Activated B cell treated with CpG ODN at 0.5 μM for 24 hours (primary cell): Measurements from ENCODE around the gene PRRX1. TPM values are rescaled to one million over a fixed set of nuclear protein-coding genes. Genes with fewer than 3 reads are reported as not detected.

Source experiments
- ATAC-seq: fragments of 200-7000 bp; cut with Tn5 transposase; one replicate; pipeline ENCODE4 v1.10.0; 2021; ENCODE audit warnings: low read depth, mild to moderate bottlenecking, moderate library complexity
- CTCF ChIA-PET: fragments of 350-600 bp; sonication (Branson Sonifier 250); formaldehyde crosslinking; loops from one replicate; lab custom pipeline; 2021; ENCODE audit warnings: antibody characterized with exemption; lab: Charles Lee
- POLR2A ChIA-PET: fragments of 350-600 bp; sonication (Branson Sonifier 250); formaldehyde crosslinking; loops from one replicate; lab custom pipeline; 2021; ENCODE audit warnings: antibody characterized with exemption; lab: Charles Lee
- DNase-seq: peaks from one replicate; pipeline ENCODE4 v3.0.0; 2022
- H3K27ac Mint-ChIP-seq: one replicate; pipeline ENCODE4 v1.8.0; 2020; ENCODE audit warnings: mixed read lengths
- H3K27me3 Mint-ChIP-seq: one replicate; pipeline ENCODE4 v1.8.0; 2021; ENCODE audit warnings: mixed read lengths
- H3K36me3 Mint-ChIP-seq: one replicate; pipeline ENCODE4 v1.8.0; 2021; ENCODE audit warnings: low read depth, mixed read lengths
- H3K4me1 Mint-ChIP-seq: one replicate; pipeline ENCODE4 v1.8.0; 2021; ENCODE audit warnings: mixed read lengths
- H3K4me3 Mint-ChIP-seq: one replicate; pipeline ENCODE4 v1.8.0; 2020; ENCODE audit warnings: mild to moderate bottlenecking, mixed read lengths
- H3K9me3 Mint-ChIP-seq: one replicate; pipeline ENCODE4 v1.8.0; 2020; ENCODE audit warnings: mixed read lengths
- CTCF ChIP-seq: fragments of 200-600 bp; IDR thresholded peaks from one replicate; pipeline ENCODE4 v1.8.0; 2022; ENCODE audit warnings: antibody characterized with exemption, mild to moderate bottlenecking
- intact Hi-C: fragments of 100-400 bp; cut with micrococcal nuclease; formaldehyde crosslinking; loops from one replicate; pipeline ENCODE4 v1.15.1; 2024
- total RNA-seq: library from RNA; stranded (reverse); gene quantifications from 2 replicates; pipeline ENCODE4 v1.2.3, GENCODE V29; 2022

Gene PRRX1
- total RNA-seq, 1 donor from 2014 or later = not detected

- no peak for TF ChIP-seq CTCF
- peaks cover 39% of the 10 kb centered on the region for H3K27me3 Mint-ChIP-seq
- no peak overlapping the region for H3K4me3 Mint-ChIP-seq
- no peak for DNase-seq
- ChIA-PET CTCF (no interaction called here), POLR2A (no interaction called here)
- intact Hi-C loops = no loop called here
- H3K36me3 Mint-ChIP-seq = no peaks in the 10 kb centered on the region
- no peak for ATAC-seq
- no peak overlapping the region for H3K27ac Mint-ChIP-seq
- H3K4me1 Mint-ChIP-seq = no peaks in the 10 kb centered on the region
- no peaks in the 10 kb centered on the region for H3K9me3 Mint-ChIP-seq
Measured at GRCh38 chr1:170674239-170674638, 10.3 kb downstream of the PRRX1 start.

GRCh38 chr1:170674986-170675385 lies 11.1 kb downstream of the PRRX1 start:
- DNase-seq (no peak), ATAC-seq (no peak)
- Mint-ChIP-seq H3K27ac (no peak overlapping the region), H3K36me3 (no peaks in the 10 kb centered on the region), H3K4me1 (no peaks in the 10 kb centered on the region), H3K27me3 (peaks cover 33% of the 10 kb centered on the region), H3K4me3 (no peak overlapping the region), H3K9me3 (no peaks in the 10 kb centered on the region)
- intact Hi-C loops = no loop called here
- CTCF ChIA-PET = no interaction called here
- TF ChIP-seq CTCF = no peak
- POLR2A ChIA-PET = no interaction called here

GRCh38 chr1:170675865-170676264 lies 11.9 kb downstream of the PRRX1 start:
- H3K9me3 Mint-ChIP-seq = no peaks in the 10 kb centered on the region
- H3K36me3 Mint-ChIP-seq = no peaks in the 10 kb centered on the region
- DNase-seq = no peak
- ATAC-seq = no peak
- no peak for TF ChIP-seq CTCF
- no peaks in the 10 kb centered on the region for H3K4me1 Mint-ChIP-seq
- no peak overlapping the region for H3K4me3 Mint-ChIP-seq
- ChIA-PET POLR2A (no interaction called here), CTCF (interaction anchor here (1.0 kb wide), 1 partner anchor 13 kb away, joined by 3 read pairs; no protein-coding TSS in a partner anchor)
- intact Hi-C loops = no loop called here
- H3K27me3 Mint-ChIP-seq = peaks cover 24% of the 10 kb centered on the region
- H3K27ac Mint-ChIP-seq = no peak overlapping the region

- no peak overlapping the region for H3K4me3 Mint-ChIP-seq
Measured at GRCh38 chr1:170676628-170677027, 12.7 kb downstream of the PRRX1 start.

GRCh38 chr1:170678027-170678600 lies 14.2 kb downstream of the PRRX1 start:
- Mint-ChIP-seq H3K36me3 (no peaks in the 10 kb centered on the region), H3K4me3 (no peak overlapping the region), H3K27me3 (peaks cover 19% of the 10 kb centered on the region), H3K27ac (no peak overlapping the region), H3K4me1 (no peaks in the 10 kb centered on the region), H3K9me3 (no peaks in the 10 kb centered on the region)
- ChIA-PET CTCF (no interaction called here), POLR2A (no interaction called here)
- no peak for TF ChIP-seq CTCF
- intact Hi-C loops = no loop called here
- no peak for ATAC-seq
- no peak for DNase-seq

More at GRCh38 chr1:170676628-170677027, 12.7 kb downstream of the PRRX1 start:
- Mint-ChIP-seq H3K4me1 (no peaks in the 10 kb centered on the region), H3K27ac (no peak overlapping the region), H3K27me3 (peaks cover 19% of the 10 kb centered on the region), H3K9me3 (no peaks in the 10 kb centered on the region), H3K36me3 (no peaks in the 10 kb centered on the region)
- CTCF ChIA-PET = interaction anchor here (1.0 kb wide), 1 partner anchor 13 kb away, joined by 3 read pairs; no protein-coding TSS in a partner anchor
- intact Hi-C loops = no loop called here
- TF ChIP-seq CTCF = no peak
- ATAC-seq = no peak
- POLR2A ChIA-PET = no interaction called here
- no peak for DNase-seq
